Measurements from ENCODE around the gene RPS6KA2. TPM values are rescaled to one million over a fixed set of nuclear protein-coding genes. Genes with fewer than 3 reads are reported as not detected.

RPS6KA2 gene
- total RNA-seq, 1 experiment from 2014 or later = 4.1 TPM

- Histone ChIP-seq H3K9me3 (ENCODE audit: control insufficient read depth, insufficient read depth, low read depth, low read length) (no peaks in the 10 kb centered on the region), H3K4me1 (ENCODE audit: control insufficient read depth, insufficient read depth, low read length) (no peaks in the 10 kb centered on the region), H3K4me3 (ENCODE audit: low read depth in 2 of 2, low read length in 2 of 2) (no peak overlapping the region), H3K27me3 (ENCODE audit: control insufficient read depth, insufficient read depth, low read length) (no peaks in the 10 kb centered on the region), H3K36me3 (ENCODE audit: control insufficient read depth, insufficient read depth, low read length) (no peaks in the 10 kb centered on the region), H3K27ac (ENCODE audit: low read length) (no peak overlapping the region)
- no peak for ATAC-seq
- in situ Hi-C loops (cut with HindIII; ENCODE audit: low pct_unique_long_range_greater_than_20kb, low sequenced_read_pairs) = no loop called here
- ChIA-PET POLR2A (no interaction called here), CTCF (no interaction called here)
- DNase-seq (ENCODE audit: low read depth, low spot score) = no peak
- TF ChIP-seq POLR2AphosphoS5 (IDR thresholded peaks at IDR 0.05; ENCODE audit: low read depth, low read length) (no peak), REST (IDR thresholded peaks at IDR 0.05; ENCODE audit: insufficient read depth in 1 of 2, low read depth in 2 of 2, low read length in 1 of 2) (no peak), SIN3A (IDR thresholded peaks at IDR 0.05; ENCODE audit: borderline replicate concordance, insufficient read depth, low read depth, low read length) (no peak), TCF7L2 (IDR thresholded peaks at IDR 0.05; ENCODE audit: low read depth, low read length) (no peak)
- TF ChIP-seq, protein P1, sequence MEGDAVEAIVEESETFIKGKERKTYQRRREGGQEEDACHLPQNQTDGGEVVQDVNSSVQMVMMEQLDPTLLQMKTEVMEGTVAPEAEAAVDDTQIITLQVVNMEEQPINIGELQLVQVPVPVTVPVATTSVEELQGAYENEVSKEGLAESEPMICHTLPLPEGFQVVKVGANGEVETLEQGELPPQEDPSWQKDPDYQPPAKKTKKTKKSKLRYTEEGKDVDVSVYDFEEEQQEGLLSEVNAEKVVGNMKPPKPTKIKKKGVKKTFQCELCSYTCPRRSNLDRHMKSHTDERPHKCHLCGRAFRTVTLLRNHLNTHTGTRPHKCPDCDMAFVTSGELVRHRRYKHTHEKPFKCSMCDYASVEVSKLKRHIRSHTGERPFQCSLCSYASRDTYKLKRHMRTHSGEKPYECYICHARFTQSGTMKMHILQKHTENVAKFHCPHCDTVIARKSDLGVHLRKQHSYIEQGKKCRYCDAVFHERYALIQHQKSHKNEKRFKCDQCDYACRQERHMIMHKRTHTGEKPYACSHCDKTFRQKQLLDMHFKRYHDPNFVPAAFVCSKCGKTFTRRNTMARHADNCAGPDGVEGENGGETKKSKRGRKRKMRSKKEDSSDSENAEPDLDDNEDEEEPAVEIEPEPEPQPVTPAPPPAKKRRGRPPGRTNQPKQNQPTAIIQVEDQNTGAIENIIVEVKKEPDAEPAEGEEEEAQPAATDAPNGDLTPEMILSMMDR (IDR thresholded peaks at IDR 0.05) = no peak
- intact Hi-C loops (cut with micrococcal nuclease; ENCODE audit: unreplicated experiment) = no loop called here
- no TSS peak for BruUV-seq (replicated peaks)
Observed at GRCh38 chr6:166565084-166565967, 61.7 kb downstream of the RPS6KA2 start.

GRCh38 chr6:166563805-166564204, 63.2 kb downstream of the RPS6KA2 start:
- BruUV-seq (replicated peaks) = no TSS peak
- no peaks in the 10 kb centered on the region for H3K4me1 ChIP-seq (ENCODE audit: control insufficient read depth, insufficient read depth, low read length)
- intact Hi-C loops (cut with micrococcal nuclease; ENCODE audit: unreplicated experiment) (no loop called here), in situ Hi-C loops (cut with HindIII; ENCODE audit: low pct_unique_long_range_greater_than_20kb, low sequenced_read_pairs) (no loop called here)
- H3K4me3 ChIP-seq (ENCODE audit: low read depth in 2 of 2, low read length in 2 of 2) = no peak overlapping the region
- CTCF ChIA-PET = no interaction called here
- no peaks in the 10 kb centered on the region for H3K27me3 ChIP-seq (ENCODE audit: control insufficient read depth, insufficient read depth, low read length)
- TF ChIP-seq TCF7L2 (IDR thresholded peaks at IDR 0.05; ENCODE audit: low read depth, low read length) = no peak
- no peak for TF ChIP-seq POLR2AphosphoS5 (IDR thresholded peaks at IDR 0.05; ENCODE audit: low read depth, low read length)
- TF ChIP-seq, protein P1 (IDR thresholded peaks at IDR 0.05) = no peak
- no peak for TF ChIP-seq SIN3A (IDR thresholded peaks at IDR 0.05; ENCODE audit: borderline replicate concordance, insufficient read depth, low read depth, low read length)
- TF ChIP-seq REST (IDR thresholded peaks at IDR 0.05; ENCODE audit: insufficient read depth in 1 of 2, low read depth in 2 of 2, low read length in 1 of 2) = no peak
- H3K9me3 ChIP-seq (ENCODE audit: control insufficient read depth, insufficient read depth, low read depth, low read length) = no peaks in the 10 kb centered on the region; the same call in 1 of the 2 replicates
- ATAC-seq (no peak), DNase-seq (ENCODE audit: low read depth, low spot score) (no peak)
- no peak overlapping the region for H3K27ac ChIP-seq (ENCODE audit: low read length)
- POLR2A ChIA-PET = no interaction called here
- no peaks in the 10 kb centered on the region for H3K36me3 ChIP-seq (ENCODE audit: control insufficient read depth, insufficient read depth, low read length)

All from Panc1 (cell line).